Uterus (tissue), 4 donors: Measurements from ENCODE around the gene TRIM24. TPM values are rescaled to one million over a fixed set of nuclear protein-coding genes. Genes with fewer than 3 reads are reported as not detected.

Experiments used
- DNase-seq, 2 donors: peaks; one replicate each; pipeline ENCODE4 v3.0.0-alpha.2; 2019 to 2020
- H3K27ac ChIP-seq, 2 donors: fragments of 200-600 bp; sonication (generic); 1 replicate in 1 of 2; 2 replicates in 1 of 2; pipeline ENCODE4 v1.5.1; 2016 to 2018
- H3K27me3 ChIP-seq, 2 donors: fragments of 200-600 bp; sonication (generic); one replicate each; pipeline ENCODE4 v1.5.1; 2018 to 2019; ENCODE audit warnings: control low read depth in 1 of 2
- H3K36me3 ChIP-seq, 2 donors: fragments of 200-600 bp; sonication (generic); one replicate each; pipeline ENCODE4 v1.5.1; 2019; ENCODE audit warnings: control low read depth in 1 of 2
- H3K4me1 ChIP-seq, 2 donors: fragments of 200-600 bp; sonication (generic); one replicate each; pipeline ENCODE4 v1.5.1; 2018 to 2019; ENCODE audit warnings: control low read depth in 1 of 2
- H3K4me3 ChIP-seq, 2 donors: fragments of 200-600 bp; sonication (generic); 1 replicate in 1 of 2; 2 replicates in 1 of 2; pipeline ENCODE4 v1.5.1; 2018 to 2019; ENCODE audit warnings: mild to moderate bottlenecking in 1 of 2
- H3K9me3 ChIP-seq, 2 donors: fragments of 200-600 bp; sonication (generic); one replicate each; pipeline ENCODE4 v1.5.1; 2019; ENCODE audit warnings: control low read depth in 1 of 2
- CTCF ChIP-seq, 4 experiments: fragments of 200-600 bp in 2 of 4; fragments of 450-650 bp in 2 of 4; sonication (generic) in 2 of 4; IDR thresholded peaks; one replicate each; pipeline ENCODE4 v1.5.1; 2016 to 2019; ENCODE audit warnings: antibody characterized with exemption in 4 of 4, mild to moderate bottlenecking in 2 of 4, moderate library complexity in 1 of 4
- POLR2A ChIP-seq, 2 donors: fragments of 450-650 bp; IDR thresholded peaks; one replicate each; pipeline ENCODE4 v1.6.1; 2016; ENCODE audit warnings: antibody characterized with exemption in 2 of 2, mild to moderate bottlenecking in 1 of 2, moderate library complexity in 1 of 2
- intact Hi-C: fragments of 100-400 bp; cut with DNase I; formaldehyde crosslinking; loops from one replicate; pipeline ENCODE4 v1.15.1; 2023; ENCODE audit warnings: low total_unique reads
- total RNA-seq, 4 donors: library from RNA; depleted of rRNA in 3 of 4; stranded (reverse); fragments of >200 nt in 3 of 4; gene quantifications; one replicate each; pipeline versions ENCODE4 v1.1.0 to v1.2.4, GENCODE V29; 2014 to 2023
- donor health status: DM: yes; HTN: yes; CAD: no.

Gene TRIM24
- total RNA-seq, 4 donors from 2014 or later, result 5.9 to 20.6 (median 14.7) TPM

GRCh38 chr7:138625849-138626230 is 165.8 kb downstream of the TRIM24 start:
- H3K27me3 ChIP-seq, result no peaks in the 10 kb centered on the region
- H3K4me1 ChIP-seq, result no peaks in the 10 kb centered on the region
- DNase-seq, result no peak
- H3K4me3 ChIP-seq, result no peak overlapping the region
- TF ChIP-seq POLR2A (IDR thresholded peaks at IDR 0.05) (no peak), CTCF (IDR thresholded peaks at IDR 0.05) (no peak)
- intact Hi-C loops, result no loop called here
- no peaks in the 10 kb centered on the region for H3K36me3 ChIP-seq
- H3K9me3 ChIP-seq, result no peaks in the 10 kb centered on the region
- no peak overlapping the region for H3K27ac ChIP-seq

- H3K4me1 ChIP-seq, result no peaks in the 10 kb centered on the region
- intact Hi-C loops, result no loop called here
- H3K36me3 ChIP-seq, result no peaks in the 10 kb centered on the region
- no peak overlapping the region for H3K4me3 ChIP-seq
- no peaks in the 10 kb centered on the region for H3K27me3 ChIP-seq
- no peak overlapping the region for H3K27ac ChIP-seq
- no peak for DNase-seq
- TF ChIP-seq POLR2A (IDR thresholded peaks at IDR 0.05) (no peak), CTCF (IDR thresholded peaks at IDR 0.05) (no peak)
- no peaks in the 10 kb centered on the region for H3K9me3 ChIP-seq
These were observed 166.8 kb downstream of the TRIM24 start for GRCh38 chr7:138626846-138627245.

GRCh38 chr7:138627361-138627760 is 167.3 kb downstream of the TRIM24 start:
- Histone ChIP-seq H3K27me3 (no peaks in the 10 kb centered on the region), H3K4me3 (no peak overlapping the region), H3K27ac (no peak overlapping the region), H3K9me3 (no peaks in the 10 kb centered on the region), H3K4me1 (no peaks in the 10 kb centered on the region), H3K36me3 (no peaks in the 10 kb centered on the region)
- intact Hi-C loops, result no loop called here
- DNase-seq, result no peak
- TF ChIP-seq CTCF (IDR thresholded peaks at IDR 0.05) (no peak), POLR2A (IDR thresholded peaks at IDR 0.05) (no peak)

- no peaks in the 10 kb centered on the region for H3K36me3 ChIP-seq
- TF ChIP-seq CTCF (IDR thresholded peaks at IDR 0.05) (no peak), POLR2A (IDR thresholded peaks at IDR 0.05) (no peak)
- intact Hi-C loops, result no loop called here
- no peaks in the 10 kb centered on the region for H3K27me3 ChIP-seq
- no peaks in the 10 kb centered on the region for H3K9me3 ChIP-seq
- H3K4me1 ChIP-seq, result no peaks in the 10 kb centered on the region
- no peak for DNase-seq
- H3K4me3 ChIP-seq, result no peak overlapping the region
- H3K27ac ChIP-seq, result no peak overlapping the region
These were observed 170.1 kb downstream of the TRIM24 start for GRCh38 chr7:138630059-138630610.

- H3K4me3 ChIP-seq, result no peak overlapping the region
- no peak for TF ChIP-seq CTCF (IDR thresholded peaks at IDR 0.05)
- TF ChIP-seq POLR2A (IDR thresholded peaks at IDR 0.05), result no peak
- DNase-seq, result no peak
- H3K27ac ChIP-seq, result no peak overlapping the region
- no peaks in the 10 kb centered on the region for H3K4me1 ChIP-seq
- H3K27me3 ChIP-seq, result no peaks in the 10 kb centered on the region
- H3K36me3 ChIP-seq, result no peaks in the 10 kb centered on the region
- intact Hi-C loops, result no loop called here
- no peaks in the 10 kb centered on the region for H3K9me3 ChIP-seq
These were observed 172.3 kb downstream of the TRIM24 start for GRCh38 chr7:138632384-138632783.
